EH (cell line): ENCODE data around the gene ARHGAP23.
"Not testable (repeated sequence)": the region's sequence is repeated elsewhere in the genome, so short reads cannot be mapped to it uniquely, and the experiment has no call there.

Source experiments
- DNase-seq: peaks from one replicate; pipeline ENCODE4 v3.0.0-alpha.2; 2015; ENCODE audit warnings: low read depth

The ARHGAP23 gene

DNA sequence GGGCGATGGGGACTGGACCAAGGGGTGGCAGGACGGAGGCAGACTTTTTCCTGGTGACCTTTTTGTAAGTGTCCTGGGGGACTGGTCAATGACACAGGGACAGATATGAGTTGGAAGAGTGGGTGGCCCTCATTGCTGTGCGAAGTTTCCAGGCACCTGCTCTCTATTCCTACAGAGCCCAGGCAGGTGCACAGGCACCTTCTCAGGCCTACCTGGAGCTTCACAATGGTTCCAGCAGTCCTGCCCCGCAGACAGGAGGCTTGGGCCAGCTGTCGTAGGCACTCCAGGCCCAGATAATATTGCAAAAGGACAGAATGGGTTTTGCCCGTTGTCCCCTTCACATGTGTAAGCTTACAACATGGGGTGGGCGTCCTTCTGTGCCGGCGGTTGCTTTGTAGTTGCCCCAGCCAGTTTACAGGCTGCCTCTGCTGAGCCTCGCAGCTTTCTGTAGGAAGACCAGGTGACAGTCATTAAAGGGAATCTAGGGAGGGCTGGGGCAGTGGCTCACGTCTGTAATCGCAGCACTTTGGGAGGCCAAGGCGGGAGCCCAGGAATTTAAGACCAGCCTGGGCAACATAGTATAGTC is 84.3 kb downstream of the ARHGAP23 start:
- no peak for DNase-seq

DNA sequence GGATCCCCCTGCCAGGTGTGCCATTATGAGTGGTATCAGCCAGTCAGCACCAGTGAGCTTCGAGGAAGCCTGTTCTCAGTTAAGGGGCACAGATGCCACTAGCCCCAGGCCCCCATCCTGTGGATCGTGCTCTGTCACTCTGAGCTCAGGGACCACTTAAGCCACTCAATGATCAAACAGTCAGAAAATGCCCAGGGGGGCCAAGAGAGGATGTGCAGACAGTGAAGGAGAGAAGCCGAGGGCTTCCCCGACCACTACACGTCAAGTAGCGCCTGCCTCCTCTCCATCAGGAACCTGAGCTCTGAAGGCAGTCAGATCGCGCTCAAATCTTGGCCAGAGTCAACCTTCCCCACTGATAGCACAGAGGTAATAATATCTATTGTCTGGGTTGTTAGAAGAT is 98.3 kb downstream of the ARHGAP23 start:
- not testable (repeated sequence) for DNase-seq

DNA sequence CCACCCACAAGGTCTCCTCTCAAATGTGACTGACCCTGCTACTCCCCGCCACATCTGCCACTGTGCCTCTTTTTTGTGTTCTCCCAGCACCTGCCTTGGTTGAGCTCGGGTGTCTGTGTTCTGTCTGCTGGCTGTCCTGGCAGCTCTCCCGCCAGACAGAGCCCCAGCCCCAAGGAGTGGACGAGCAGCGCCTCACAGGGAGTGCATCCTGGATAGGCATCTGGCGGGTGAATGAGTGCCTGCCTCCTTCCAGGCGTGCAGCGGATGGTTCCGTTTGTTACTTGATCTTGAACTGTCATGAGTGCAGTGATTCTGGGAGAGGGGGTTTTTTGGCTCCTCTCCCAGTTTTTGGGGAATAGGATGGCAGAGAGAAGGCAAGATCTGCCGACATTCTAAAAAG is 99.9 kb downstream of the ARHGAP23 start:
- DNase-seq, result not testable (repeated sequence)

DNA sequence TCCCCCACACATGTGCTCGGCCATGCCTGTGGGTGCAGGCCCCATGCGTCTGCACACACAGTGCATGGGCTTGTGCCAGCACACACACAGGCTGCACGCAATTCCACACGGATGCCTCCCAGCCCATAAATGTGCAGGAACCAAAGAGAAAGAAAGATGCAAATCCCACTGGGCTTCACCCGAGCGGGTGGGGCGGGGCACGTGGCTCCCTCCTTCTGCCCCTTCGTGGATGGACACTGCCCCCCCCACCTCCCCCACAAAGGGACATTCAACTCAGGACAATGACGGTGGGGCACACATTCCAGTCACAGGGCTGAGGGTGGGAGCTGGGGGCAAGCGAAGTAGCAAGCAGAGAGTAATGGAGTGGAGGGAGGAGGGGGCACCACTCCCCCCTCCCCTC is 102.6 kb downstream of the ARHGAP23 start:
- not testable (repeated sequence) for DNase-seq

DNA sequence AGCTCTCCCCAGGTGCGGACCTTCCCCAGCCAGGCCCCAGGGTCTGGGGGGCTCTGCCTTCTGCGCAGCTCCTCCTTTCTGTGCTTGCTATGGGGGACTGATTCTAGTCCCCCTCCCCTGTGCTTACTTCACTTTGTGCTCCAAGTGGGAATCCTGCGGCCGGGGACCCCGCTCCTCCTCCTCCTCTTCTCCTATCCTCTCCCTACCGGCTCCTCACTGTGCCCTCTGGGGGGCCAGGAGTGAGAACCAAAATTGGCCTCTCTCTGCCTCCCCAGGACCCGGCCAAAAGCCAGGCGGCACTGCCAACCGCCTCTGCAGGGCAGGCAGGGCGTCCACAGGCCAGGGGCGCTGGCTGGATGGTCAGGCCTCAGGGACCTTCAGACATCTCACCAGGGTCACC is 103.5 kb downstream of the ARHGAP23 start:
- not testable (repeated sequence) for DNase-seq

DNA sequence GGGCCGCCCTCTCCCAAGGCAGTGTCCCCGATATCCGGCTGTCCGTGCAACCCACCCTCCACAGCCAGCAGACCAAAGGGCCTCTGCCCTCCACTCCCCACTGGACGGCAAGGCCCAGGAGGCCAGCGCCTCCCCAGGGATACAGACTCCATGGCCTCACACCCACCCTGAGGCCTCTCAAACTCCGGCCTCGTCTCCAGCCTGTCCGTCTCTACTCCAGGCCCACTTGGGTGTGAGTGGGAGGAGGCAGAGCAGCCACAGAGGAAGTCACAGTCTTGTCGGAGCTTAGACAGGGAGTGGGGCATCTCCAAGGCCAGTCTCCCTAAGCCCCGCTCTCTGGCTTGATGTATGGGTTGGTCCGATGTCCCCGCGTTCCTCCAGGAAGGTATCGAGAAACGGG is 104.2 kb downstream of the ARHGAP23 start:
- no peak for DNase-seq

DNA sequence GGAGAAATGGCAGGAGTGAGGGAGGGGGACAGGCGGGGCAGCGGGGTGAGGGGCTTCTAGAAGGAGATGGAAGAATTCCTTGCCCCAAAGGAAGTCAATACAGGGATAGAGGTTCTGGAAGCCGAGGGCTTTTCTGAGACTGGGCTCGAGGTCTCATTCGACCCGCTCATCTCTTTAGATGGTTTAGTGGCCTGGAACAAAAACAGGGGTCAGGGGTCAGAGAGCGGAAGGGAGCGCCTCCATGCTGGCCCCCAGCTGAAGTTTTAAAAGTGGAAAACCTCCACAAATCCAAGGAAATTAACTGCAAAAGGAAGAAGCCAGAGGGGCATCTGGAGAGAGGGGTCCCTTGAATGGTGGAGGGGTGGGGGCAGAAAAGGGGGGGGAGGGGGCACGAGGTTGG is 105.0 kb downstream of the ARHGAP23 start:
- DNase-seq, result no peak

DNA sequence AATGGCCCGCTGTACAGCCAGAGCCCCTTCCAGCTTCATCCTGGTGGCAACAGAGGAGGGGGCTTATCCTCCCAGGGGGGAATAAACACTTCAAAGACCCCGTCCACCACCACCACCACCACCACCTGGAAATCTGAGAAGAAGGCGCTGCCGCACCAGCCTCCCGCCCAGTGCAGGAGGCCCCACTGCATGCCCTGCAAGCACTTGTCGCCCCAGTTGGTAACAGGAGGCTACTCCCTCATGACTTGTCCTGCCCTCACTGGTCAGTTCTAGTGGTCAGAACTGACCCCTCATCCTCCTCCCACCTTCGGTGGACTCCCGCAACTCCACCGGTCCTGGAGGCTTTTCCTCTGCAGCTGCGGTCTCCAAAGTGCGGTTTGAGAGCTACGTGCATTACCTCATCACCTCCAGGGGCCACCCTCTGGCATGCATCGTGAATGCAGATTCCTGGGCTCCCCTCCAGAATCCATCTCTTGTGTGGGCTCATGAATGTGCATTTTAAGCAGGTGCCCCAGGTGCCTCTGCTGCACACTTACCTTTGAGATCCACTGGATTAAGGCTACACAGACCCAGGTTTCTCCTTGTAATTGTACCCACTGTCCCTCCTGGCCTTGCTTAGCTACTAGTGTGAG is 105.7 kb downstream of the ARHGAP23 start:
- DNase-seq, result no peak

DNA sequence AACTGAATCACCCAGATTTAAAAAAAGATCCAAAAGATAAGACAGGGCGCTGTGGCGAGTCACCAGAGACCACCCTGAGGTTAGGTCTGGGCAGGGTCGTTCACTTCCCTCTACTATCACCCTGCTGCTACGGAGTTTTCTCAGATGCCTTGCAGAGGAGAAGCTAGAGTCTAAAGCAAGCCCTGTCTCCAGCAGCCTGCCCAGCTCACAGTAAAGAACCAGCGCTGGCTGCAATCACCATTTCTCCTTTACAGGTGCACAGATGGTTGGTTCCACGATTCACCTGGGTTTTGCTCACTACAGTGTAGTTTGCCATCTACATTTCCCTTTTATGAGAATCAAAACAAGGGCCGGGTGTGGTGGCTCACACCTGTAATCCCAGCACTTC is 106.2 kb downstream of the ARHGAP23 start:
- no peak for DNase-seq

DNA sequence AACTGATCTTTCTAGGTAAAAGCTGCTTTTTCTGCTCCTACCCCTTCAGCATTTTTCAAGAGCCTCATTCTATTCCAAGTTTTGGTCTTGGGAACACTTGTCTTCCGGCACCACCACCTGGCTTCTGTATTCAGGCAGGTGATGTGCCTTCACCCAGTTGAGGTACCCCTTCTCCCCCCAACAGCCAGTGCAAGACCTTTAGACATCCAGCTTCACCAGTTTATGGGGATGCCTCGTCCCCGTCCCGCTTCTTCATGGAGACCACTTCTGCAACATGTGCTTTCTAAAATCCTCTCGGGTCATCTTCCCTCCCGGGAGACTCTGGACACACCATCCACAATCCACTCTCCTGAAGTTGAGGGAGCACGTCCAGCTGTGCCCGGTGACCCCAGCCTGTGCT is 107.6 kb downstream of the ARHGAP23 start:
- DNase-seq, result no peak

DNA sequence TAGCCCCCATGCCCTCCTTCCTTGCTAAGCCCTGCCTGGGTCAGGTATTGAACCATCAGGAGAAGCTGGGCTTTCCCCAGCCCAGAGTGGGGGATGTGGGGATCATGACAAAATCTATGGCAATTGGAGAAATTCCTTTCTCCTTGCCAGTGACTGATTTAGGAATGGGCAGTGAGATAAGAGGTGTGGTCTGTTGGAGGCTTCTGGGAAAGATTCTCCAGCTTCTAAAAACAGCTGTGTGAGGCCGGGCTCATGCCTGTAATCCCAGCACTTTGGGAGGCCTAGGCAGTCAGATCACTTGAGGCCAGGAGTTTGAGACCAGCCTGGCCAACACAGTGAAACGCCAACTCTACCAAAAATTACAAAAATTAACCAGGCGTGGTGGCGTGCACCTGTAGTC is 108.4 kb downstream of the ARHGAP23 start:
- DNase-seq, result peak; percentile 41

DNA sequence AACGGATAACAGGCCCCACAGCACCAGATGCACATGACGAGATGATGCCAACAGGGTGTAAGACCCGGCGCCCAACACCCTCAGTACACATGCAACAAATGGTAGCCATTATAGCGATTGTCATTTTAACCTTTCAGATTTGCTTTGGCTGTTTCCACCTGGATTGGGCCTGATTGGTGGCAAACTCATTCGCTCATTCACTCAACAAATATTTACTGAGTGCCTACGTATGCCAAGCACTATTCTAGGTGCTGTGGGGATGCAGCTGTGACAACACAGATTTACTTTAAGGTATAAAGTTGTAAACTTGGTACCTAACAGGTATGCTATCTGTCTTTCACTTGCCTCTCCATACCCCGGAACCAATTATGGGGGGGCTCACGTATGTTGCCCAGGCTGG is 110.6 kb downstream of the ARHGAP23 start:
- DNase-seq, result no peak

DNA sequence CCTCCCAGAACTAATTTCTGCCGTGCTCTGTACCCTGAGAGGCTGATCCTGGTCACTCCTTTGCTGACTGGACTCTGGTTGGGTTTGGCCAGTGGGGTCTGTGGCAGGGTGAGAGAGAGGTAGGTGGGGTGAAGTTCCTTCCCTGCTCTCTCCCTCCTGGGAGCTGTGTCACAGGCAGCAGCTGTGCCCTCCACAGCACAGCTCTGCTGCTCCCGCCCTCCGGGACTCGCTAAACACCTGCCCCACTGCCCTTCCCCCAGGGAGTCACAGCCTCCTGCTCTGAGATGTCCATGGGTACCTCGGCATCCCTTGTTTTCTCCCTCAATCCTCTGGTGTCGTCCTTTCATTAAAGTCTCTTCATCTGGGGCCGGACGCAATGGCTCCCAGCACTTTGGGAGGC is 111.1 kb downstream of the ARHGAP23 start:
- no peak for DNase-seq

DNA sequence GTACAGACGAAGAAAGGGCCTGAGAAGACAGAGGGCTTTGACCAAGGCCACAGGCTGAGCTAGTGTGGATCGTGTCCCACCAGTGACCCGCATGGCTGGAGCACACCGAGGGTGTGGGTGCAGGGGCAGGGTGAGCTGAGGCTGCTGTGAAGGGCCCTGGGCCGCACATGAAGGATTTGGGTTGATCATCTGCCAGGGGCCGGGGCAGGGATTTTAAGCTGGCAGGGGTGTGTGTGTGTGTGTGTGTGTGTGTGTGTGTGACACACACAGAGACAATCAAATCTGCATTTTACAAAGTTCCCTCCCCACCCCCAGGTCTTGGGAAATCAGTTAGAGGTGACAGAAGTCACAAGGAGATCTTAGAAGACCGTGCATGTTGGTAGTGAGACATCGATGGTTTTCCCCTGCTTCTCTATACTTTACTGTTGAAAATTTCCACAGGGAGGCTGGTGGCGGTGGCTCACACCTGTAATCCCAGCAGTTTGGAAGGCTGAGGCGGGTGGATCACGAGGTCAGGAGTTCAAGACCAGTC is 112.3 kb downstream of the ARHGAP23 start:
- no peak for DNase-seq

DNA sequence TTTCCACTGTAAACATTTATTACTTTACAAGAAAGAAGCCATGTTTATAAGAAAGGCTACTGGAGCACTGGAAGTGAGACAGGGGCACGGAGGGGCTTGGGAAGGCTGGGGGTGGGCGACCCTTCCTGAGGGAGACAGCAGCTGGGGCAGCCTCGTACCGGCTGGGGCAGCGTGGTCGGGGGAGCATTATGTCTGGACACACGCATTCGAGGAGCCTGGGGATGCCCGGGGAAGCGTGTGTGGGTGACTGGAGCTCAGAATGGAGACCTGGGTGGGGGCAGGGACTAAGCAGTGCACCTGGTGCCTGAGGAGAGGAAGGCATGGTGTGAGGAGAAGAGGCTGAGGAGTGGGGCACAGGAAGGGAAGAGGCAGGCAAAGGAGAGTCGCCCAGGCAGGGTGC is 113.0 kb downstream of the ARHGAP23 start:
- DNase-seq, result no peak

DNA sequence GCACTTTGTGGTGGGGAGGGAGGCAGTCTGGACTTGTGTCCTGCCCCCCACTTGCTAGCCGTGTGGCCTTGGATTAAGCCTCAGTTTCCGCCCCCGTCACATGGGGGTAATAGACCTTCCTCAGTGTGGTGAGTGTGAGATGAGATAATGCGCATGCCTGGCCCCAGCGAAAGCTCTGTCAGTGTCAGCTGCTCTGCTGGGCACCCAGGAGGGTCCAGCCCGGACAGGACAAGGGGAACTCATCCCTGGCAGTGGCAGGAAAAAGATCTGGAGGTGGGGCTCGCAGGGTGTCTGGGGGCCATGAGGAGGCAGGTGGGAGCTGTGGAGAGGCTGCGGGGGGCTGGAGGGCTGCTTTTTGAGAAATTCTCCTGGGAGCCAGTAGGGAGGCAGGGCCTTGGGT is 114.0 kb downstream of the ARHGAP23 start:
- no peak for DNase-seq

DNA sequence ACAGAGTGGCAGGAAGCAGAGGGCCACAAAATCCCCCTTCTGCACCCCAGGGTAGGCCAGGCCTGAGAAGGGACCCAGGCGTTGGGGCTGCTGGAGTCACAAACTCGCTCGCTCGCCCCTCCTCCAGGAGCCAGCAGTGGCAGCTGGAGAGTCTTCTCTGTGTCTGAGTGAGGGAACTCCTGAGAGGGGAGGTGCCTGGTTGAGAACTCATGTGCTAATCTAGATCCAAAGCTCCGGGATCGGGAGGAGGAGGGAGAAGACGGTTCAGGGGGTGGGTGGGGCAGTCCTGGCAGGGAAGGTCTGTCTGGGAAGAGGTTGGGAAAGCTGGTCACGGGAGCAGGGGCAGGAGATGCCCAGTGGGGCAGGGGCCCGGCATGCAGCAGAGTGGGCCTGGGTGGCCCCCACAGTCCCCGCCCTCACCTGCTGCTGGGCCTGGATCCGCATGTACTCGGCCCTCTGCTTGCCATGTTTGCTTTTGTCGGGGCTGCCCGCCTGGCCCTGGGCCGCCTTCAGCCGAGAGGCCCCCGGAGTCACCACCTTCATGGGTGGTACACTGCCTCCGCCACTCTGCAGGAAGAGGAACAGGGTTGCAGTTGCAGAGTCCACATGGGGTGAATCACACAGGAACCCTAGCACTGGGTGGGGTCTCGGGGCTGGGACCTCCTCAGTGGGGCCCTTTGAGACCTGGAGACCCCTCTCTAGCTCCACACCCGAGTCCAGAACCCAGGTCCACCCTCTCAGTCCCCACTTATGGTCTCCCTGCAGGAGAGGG is 115.3 kb downstream of the ARHGAP23 start:
- DNase-seq, result no peak

DNA sequence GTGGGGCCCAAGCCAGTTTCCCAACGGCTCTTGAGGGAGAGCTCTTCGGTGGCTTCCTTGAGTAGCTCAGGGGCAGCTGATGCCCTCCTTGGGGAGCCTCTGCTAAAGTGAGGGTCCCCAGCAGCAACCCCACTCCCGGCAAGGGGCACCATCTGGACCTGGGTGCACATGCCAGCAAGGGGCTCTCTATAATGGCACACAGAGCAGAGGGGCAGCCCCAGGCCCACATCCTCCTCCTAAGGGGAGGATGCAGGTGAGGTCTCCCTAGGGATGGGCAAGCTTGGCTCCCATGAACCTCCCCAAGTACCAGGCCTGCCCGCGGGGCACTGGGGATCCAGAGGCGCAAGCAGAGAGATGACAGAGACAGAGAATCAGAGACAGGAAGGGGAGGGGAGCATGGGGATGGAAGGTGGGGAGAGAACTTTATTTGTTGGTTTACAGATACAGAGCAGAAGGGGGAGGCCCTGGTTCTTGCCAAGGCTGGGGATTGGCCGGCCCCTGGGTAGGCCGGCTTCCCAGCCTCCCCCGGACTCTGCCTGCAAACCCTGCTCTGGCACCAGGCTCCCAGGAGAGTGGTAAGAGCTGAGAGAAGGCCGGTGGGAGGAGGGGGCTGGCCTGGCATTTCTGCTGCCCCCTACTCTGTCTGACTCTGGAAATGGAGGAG is 116.0 kb downstream of the ARHGAP23 start:
- no peak for DNase-seq

DNA sequence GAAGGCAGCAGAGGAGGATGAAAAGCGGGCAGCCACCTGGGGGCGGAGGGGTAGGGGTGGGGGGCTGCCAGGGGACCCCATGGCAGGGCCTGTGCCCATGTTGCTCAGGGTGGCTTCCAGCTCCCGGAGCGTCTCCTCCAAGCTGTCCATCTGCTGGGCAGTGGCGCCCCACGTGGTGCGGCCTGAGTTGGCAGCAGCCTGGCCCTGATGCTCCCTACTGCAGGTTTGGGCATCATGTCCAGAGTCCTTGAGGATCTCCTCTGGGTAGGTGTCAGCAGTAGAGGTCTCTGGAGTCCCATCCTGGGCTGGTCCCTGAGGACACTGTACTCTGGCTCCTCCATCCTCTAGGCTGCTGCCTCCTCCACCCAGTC is 116.6 kb downstream of the ARHGAP23 start:
- DNase-seq, result no peak

DNA sequence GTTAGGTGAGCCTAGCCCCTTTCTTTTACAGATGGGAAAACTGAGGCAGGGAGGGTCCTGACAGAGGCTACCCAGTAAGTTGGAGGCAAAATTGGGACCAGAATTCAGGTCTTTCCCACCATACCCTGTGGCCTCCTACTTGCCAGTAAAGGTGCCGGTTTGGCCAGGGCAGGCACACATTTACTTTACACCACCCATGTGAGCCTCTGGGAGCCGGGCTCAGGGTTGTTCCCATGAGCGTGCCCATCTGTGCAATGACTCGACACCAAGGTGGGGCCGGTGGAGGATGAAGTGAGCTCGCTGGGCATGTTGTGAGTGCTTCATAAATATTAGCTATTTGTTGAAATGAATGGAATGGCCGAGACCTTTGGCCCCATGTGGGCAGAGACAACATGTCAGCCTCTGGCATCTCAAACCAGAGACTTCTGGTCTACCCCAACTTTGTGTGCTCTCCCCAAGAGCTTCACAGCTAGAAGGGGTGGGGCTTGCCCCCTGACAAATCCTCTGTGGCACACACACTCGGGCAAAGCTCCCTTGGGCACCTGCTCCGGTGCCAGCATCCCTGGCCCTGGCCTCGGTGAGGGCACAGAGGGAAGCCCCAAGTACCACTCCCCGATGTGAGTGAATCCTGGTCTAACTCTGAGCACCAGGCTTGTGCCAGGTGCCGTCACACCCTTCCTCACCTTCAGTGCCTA is 117.4 kb downstream of the ARHGAP23 start:
- DNase-seq, result no peak

DNA sequence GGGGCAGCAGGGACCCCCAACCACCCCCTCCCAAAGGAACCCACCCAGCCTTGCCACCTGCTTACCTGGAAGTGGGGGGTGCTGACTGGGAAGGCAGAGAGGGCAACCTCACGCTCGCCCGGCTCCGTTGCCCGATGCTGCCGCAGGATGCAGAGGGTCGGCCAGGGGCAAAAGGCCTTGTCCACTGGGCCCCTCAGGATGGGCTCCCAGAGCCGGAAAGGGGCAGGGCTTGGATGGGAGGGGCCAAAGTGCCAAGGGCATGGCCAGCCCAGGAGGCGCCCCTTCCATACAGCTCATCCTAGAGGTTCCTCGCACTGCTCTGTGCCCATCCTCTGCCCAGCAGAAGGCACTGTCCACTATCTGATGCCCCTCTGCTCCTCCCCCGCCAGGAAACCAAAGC is 118.1 kb downstream of the ARHGAP23 start:
- DNase-seq, result no peak

DNA sequence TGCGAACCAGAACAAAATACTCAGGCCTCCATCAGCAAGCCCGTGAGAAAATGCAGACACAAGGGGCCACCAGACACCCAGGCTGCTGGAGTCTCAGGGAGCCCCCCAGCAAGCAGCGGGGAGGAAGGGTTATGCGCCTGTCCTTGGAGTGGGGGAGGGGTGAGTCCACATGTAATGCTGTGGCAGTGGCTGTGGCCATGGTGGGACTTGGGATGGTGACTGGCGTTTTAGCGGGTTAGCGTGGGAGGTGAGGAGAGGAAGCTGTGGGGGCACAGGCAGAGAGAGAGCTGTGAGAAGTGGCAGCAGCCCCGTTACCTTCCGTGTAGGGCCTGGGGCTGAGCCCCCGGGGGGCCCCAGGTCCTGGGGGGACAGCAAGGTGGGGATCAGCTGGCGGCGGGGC is 119.2 kb downstream of the ARHGAP23 start:
- no peak for DNase-seq
